Measurements from ENCODE around the gene FILIP1L. TPM values are rescaled to one million over a fixed set of nuclear protein-coding genes. Genes with fewer than 3 reads are reported as not detected.

FILIP1L gene
- total and polyA plus RNA-seq, 2 donors (not counting 1 experiment from before 2014, with no cell fraction given), result 0.32 to 0.48 TPM

DNA sequence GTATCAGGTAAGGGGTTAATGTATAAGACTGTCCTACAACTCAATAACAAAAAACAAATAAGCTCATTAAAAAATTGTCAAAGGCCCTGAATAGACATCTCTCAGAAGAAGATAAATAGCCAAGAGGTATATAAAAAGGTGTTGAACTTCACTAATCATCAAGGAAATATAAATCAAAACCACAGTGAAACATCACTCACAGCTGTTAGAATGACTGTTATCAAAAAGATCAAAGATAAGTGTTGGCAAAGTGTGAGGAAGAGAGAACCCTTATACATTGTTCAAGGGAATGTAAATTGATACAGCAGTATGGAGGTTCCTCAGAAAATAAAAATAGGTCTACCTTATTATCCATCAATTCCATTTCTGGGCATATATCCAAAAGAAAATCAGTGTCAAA lies 95.5 kb downstream of the FILIP1L start:
- ATAC-seq (ENCODE audit: low read depth) (no peak), DNase-seq (no peak)
- Histone ChIP-seq H3K4me2 (replicated peaks; ENCODE audit: low read depth, low read length, poor library complexity, severe bottlenecking) (no peak overlapping the region), H3K27me3 (replicated peaks in 1 of 4; ENCODE audit: control extremely low read depth in 1 of 4, control insufficient read depth in 3 of 4, insufficient read depth in 4 of 4, low read length in 3 of 4) (no peaks in the 10 kb centered on the region), H3K36me3 (replicated peaks in 1 of 2; ENCODE audit: control extremely low read depth in 1 of 2, control insufficient read depth in 1 of 2, extremely low read depth in 1 of 2, insufficient read depth in 2 of 2, low read length in 1 of 2) (no peaks in the 10 kb centered on the region), H3K27ac (ENCODE audit: low read length in 2 of 2) (no peak overlapping the region), H3K4me3 (ENCODE audit: control extremely low read depth in 1 of 5, extremely low read depth in 1 of 5, insufficient read depth in 1 of 5, low read depth in 2 of 5, low read length in 4 of 5) (no peak overlapping the region), H3K79me2 (ENCODE audit: control insufficient read depth, insufficient read depth, low read length) (no peaks in the 10 kb centered on the region), H4K20me1 (ENCODE audit: control insufficient read depth, insufficient read depth, low read length, poor library complexity, severe bottlenecking) (no peaks in the 10 kb centered on the region), H2AFZ (ENCODE audit: insufficient read depth, low read depth, low read length, poor library complexity, severe bottlenecking) (no peak overlapping the region), H3K9me3 (ENCODE audit: control extremely low read depth in 1 of 3, control insufficient read depth in 2 of 3, insufficient read depth in 1 of 3, low read length in 2 of 3) (peaks cover 0 to 2% (median 0%) of the 10 kb centered on the region in 3 donors), H3K9ac (ENCODE audit: low read length) (no peak overlapping the region), H3K4me1 (ENCODE audit: control insufficient read depth in 2 of 2, insufficient read depth in 2 of 2, low read length in 2 of 2) (no peaks in the 10 kb centered on the region)
- H3K27ac Mint-ChIP-seq, result no peak overlapping the region
- no peaks in the 10 kb centered on the region for H3K27me3 Mint-ChIP-seq
- H3K4me1 Mint-ChIP-seq, result no peaks in the 10 kb centered on the region
- H3K4me3 Mint-ChIP-seq, result no peak overlapping the region
- no peaks in the 10 kb centered on the region for H3K9me3 Mint-ChIP-seq (ENCODE audit: insufficient read depth)
- ChIA-PET POLR2A (interaction anchor here (0.7 kb wide), 1 partner anchor 9 kb away, joined by 3 read pairs; no protein-coding TSS in a partner anchor), CTCF (no interaction called here)
- TF ChIP-seq, protein P1, sequence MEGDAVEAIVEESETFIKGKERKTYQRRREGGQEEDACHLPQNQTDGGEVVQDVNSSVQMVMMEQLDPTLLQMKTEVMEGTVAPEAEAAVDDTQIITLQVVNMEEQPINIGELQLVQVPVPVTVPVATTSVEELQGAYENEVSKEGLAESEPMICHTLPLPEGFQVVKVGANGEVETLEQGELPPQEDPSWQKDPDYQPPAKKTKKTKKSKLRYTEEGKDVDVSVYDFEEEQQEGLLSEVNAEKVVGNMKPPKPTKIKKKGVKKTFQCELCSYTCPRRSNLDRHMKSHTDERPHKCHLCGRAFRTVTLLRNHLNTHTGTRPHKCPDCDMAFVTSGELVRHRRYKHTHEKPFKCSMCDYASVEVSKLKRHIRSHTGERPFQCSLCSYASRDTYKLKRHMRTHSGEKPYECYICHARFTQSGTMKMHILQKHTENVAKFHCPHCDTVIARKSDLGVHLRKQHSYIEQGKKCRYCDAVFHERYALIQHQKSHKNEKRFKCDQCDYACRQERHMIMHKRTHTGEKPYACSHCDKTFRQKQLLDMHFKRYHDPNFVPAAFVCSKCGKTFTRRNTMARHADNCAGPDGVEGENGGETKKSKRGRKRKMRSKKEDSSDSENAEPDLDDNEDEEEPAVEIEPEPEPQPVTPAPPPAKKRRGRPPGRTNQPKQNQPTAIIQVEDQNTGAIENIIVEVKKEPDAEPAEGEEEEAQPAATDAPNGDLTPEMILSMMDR (IDR thresholded peaks at IDR 0.05), result no peak
- no peak for TF ChIP-seq EZH2 (IDR thresholded peaks at IDR 0.05; ENCODE audit: borderline replicate concordance, insufficient read depth, low read depth, low read length, poor library complexity, severe bottlenecking)
- intact Hi-C loops (cut with micrococcal nuclease), result no loop called here

DNA sequence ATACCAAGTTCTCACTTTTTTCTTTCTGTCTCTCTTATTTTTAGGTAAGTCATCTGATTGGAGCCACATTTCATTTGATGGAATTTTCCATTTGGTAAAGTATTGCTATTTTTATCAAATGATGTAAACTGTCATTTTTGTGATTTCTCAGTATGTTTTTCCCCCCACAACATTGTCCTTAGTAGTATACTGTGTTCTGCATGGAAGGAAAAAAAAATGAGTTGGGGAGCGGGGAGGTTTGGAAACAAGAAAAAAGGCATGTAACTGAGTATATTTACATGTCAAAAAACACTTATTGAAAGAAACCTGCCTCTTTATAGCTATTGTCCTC lies 104.2 kb downstream of the FILIP1L start:
- no peaks in the 10 kb centered on the region for H3K27me3 Mint-ChIP-seq
- no peak overlapping the region for H3K4me2 ChIP-seq (replicated peaks; ENCODE audit: low read depth, low read length, poor library complexity, severe bottlenecking)
- TF ChIP-seq, protein P1 (IDR thresholded peaks at IDR 0.05), result no peak
- no peak for TF ChIP-seq EZH2 (IDR thresholded peaks at IDR 0.05; ENCODE audit: borderline replicate concordance, insufficient read depth, low read depth, low read length, poor library complexity, severe bottlenecking)
- peaks cover 0 to 2% (median 0%) of the 10 kb centered on the region in 3 donors for H3K9me3 ChIP-seq (ENCODE audit: control extremely low read depth in 1 of 3, control insufficient read depth in 2 of 3, insufficient read depth in 1 of 3, low read length in 2 of 3)
- no peaks in the 10 kb centered on the region for H3K9me3 Mint-ChIP-seq (ENCODE audit: insufficient read depth)
- no peak overlapping the region for H3K27ac ChIP-seq (ENCODE audit: low read length in 2 of 2)
- no peak for DNase-seq
- no peaks in the 10 kb centered on the region for H3K36me3 ChIP-seq (replicated peaks in 1 of 2; ENCODE audit: control extremely low read depth in 1 of 2, control insufficient read depth in 1 of 2, extremely low read depth in 1 of 2, insufficient read depth in 2 of 2, low read length in 1 of 2)
- no peak overlapping the region for H3K4me3 ChIP-seq (ENCODE audit: control extremely low read depth in 1 of 5, extremely low read depth in 1 of 5, insufficient read depth in 1 of 5, low read depth in 2 of 5, low read length in 4 of 5)
- no peak for ATAC-seq (ENCODE audit: low read depth)
- H3K27ac Mint-ChIP-seq, result no peak overlapping the region
- H4K20me1 ChIP-seq (ENCODE audit: control insufficient read depth, insufficient read depth, low read length, poor library complexity, severe bottlenecking), result no peaks in the 10 kb centered on the region
- H3K4me1 Mint-ChIP-seq, result peaks cover 11% of the 10 kb centered on the region
- ChIA-PET POLR2A (no interaction called here), CTCF (no interaction called here)
- H3K79me2 ChIP-seq (ENCODE audit: control insufficient read depth, insufficient read depth, low read length), result no peaks in the 10 kb centered on the region
- no peak overlapping the region for H2AFZ ChIP-seq (ENCODE audit: insufficient read depth, low read depth, low read length, poor library complexity, severe bottlenecking)
- WGBS (ENCODE audit: insufficient coverage), result no CpG with 5 or more reads among the region's 1 CpG
- H3K4me1 ChIP-seq (ENCODE audit: control insufficient read depth in 2 of 2, insufficient read depth in 2 of 2, low read length in 2 of 2), result no peaks in the 10 kb centered on the region
- H3K4me3 Mint-ChIP-seq, result no peak overlapping the region
- no peak overlapping the region for H3K9ac ChIP-seq (ENCODE audit: low read length)
- intact Hi-C loops (cut with micrococcal nuclease), result no loop called here
- H3K27me3 ChIP-seq (replicated peaks in 1 of 4; ENCODE audit: control extremely low read depth in 1 of 4, control insufficient read depth in 3 of 4, insufficient read depth in 4 of 4, low read length in 3 of 4), result no peaks in the 10 kb centered on the region

All from B cell (primary cell).